Mononuclear cell (primary cell): ENCODE results near the gene ATP1B4. TPM values are rescaled to one million over a fixed set of nuclear protein-coding genes. Genes with fewer than 3 reads are reported as not detected.

Source experiments
- H3K27me3 ChIP-seq: 2 replicates; pipeline ENCODE4 v1.6.0; 2011; ENCODE audit warnings: low read length, control low read depth; ENCODE audit not compliant: insufficient read depth
- H3K4me1 ChIP-seq: 2 replicates; pipeline ENCODE4 v1.5.1; 2011; ENCODE audit warnings: mild to moderate bottlenecking, low read length, control low read depth; ENCODE audit not compliant: insufficient read depth
- H3K4me3 ChIP-seq: 2 replicates; pipeline ENCODE4 v1.5.1; 2011; ENCODE audit warnings: mild to moderate bottlenecking, low read length, moderate library complexity
- H3K9me3 ChIP-seq: 2 replicates; pipeline ENCODE4 v1.5.1; 2011; ENCODE audit warnings: low read depth, mild to moderate bottlenecking, control low read depth, low read length
- total RNA-seq: library from RNA; depleted of rRNA; stranded (reverse); fragments of >200 nt; gene quantifications from one replicate; pipeline ENCODE4 v1.2.3, GENCODE V29; 2012

Gene ATP1B4
- total RNA-seq, 1 donor, result not detected

DNA sequence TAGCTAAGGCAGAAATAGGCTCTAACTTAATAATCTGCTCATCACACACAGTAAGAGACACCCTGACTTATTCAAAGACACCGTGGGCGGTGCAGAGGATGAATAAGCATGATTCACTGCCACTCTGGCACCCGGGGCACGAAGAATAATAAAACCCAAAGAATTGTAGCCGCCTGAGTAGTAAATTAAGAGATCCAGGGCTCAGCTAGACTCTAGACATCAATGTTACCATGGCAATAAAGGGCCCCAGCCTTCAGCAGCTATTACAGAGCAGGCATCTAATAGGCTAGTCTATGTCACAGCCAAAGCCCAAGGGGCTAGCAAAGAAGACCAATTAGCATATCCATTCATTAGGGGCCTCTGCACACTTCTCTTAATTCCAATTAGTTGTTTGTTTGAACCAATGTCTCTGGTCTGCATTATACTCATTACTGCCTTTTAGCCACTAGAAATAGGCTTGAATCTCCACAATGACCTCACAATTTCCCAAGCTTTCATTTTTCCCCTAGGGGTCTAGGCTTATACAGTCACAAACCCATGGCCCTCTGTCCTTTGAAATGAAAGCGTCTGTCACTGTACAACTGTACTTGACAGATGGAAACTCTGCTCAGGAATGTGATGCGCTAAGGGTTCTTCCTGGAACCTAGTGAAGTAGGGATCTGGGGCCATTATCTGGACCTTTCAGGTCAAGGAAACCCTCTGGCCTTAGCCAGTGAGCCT lies 3.0 kb upstream of the ATP1B4 start:
- no peaks in the 10 kb centered on the region for H3K4me1 ChIP-seq
- no peaks in the 10 kb centered on the region for H3K27me3 ChIP-seq
- no peak overlapping the region for H3K4me3 ChIP-seq
- H3K9me3 ChIP-seq, result no peaks in the 10 kb centered on the region

GRCh38 chrX:120365320-120365719 lies 3.4 kb downstream of the ATP1B4 start:
- no peaks in the 10 kb centered on the region for H3K27me3 ChIP-seq
- no peaks in the 10 kb centered on the region for H3K4me1 ChIP-seq
- H3K4me3 ChIP-seq, result no peak overlapping the region
- no peaks in the 10 kb centered on the region for H3K9me3 ChIP-seq

DNA sequence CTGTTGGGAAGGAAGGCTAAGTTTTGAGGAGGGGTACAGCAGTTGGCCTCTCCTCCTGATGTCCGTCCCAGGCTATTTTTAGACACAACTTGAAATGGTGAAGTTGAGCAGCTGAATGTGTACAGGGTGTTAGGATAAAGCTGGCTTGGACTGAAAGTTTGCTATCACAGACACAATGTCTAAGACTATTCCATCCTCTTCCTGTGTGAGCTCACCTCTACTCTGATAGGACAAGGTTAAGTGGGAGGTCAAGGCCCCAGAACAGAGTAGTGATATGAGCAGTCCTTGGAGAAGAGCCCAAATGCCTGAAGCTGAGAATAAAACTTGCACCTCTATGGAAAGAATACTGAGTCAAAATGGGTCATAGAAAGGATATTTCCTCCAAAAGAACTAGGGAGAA lies 4.1 kb downstream of the ATP1B4 start:
- no peak overlapping the region for H3K4me3 ChIP-seq
- no peaks in the 10 kb centered on the region for H3K27me3 ChIP-seq
- H3K9me3 ChIP-seq, result no peaks in the 10 kb centered on the region
- H3K4me1 ChIP-seq, result no peaks in the 10 kb centered on the region

DNA sequence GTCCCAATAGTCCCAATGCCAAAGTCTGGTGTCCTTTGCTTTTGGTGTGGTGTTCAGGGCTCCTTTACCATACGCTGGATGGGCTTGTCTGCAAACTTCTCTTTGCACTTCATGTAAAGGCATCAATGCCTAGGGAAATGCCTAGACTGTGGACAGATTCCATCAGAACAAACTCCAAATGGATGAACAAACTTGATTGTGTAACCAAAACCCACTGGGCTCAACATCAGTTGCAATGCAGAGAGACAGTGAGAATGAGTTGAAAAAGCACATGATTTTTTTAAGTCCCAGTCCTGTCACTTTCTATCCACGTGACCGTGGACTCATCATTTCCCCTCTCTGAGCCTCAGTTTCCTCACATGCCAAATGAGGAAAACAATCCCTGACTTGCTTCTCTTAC lies 4.9 kb downstream of the ATP1B4 start:
- Histone ChIP-seq H3K9me3 (no peaks in the 10 kb centered on the region), H3K27me3 (no peaks in the 10 kb centered on the region), H3K4me1 (no peaks in the 10 kb centered on the region), H3K4me3 (no peak overlapping the region)

GRCh38 chrX:120367402-120368109 lies 5.7 kb downstream of the ATP1B4 start:
- H3K27me3 ChIP-seq, result no peaks in the 10 kb centered on the region
- no peak overlapping the region for H3K4me3 ChIP-seq
- no peaks in the 10 kb centered on the region for H3K9me3 ChIP-seq
- H3K4me1 ChIP-seq, result no peaks in the 10 kb centered on the region

DNA sequence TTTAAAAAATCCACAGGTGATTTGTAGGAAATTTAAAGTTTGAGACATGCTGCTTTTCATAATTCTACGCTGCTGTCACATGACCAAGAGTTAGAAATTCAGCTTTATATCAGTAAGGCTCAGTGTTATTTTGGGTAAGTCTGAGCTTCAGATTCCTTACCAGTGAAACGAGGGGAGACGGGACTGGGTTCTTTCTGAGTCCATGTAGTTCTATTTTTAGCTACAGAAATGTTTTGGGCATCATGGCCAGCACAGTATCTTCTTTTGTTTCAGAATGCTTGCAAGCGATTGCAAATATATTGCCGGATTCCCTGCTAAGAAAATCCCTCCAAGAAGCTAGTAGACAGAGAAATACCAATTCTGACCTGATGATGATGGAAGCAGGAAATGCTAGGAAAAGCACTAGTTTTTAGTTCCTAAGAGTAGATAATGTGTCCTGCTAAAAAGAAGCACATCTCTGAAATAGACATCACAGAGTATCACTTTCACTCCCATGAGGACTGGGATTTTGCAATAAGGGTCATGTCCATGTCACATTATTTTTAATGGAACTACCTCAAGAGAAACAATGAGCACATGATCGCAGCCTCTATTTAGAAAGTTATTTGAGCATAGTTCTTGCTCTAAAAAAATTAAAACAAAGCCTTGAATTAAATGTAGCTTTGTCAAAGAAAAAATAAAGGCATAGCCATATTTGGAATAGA lies 10.9 kb downstream of the ATP1B4 start:
- H3K27me3 ChIP-seq, result no peaks in the 10 kb centered on the region
- no peaks in the 10 kb centered on the region for H3K9me3 ChIP-seq
- H3K4me3 ChIP-seq, result no peak overlapping the region
- no peaks in the 10 kb centered on the region for H3K4me1 ChIP-seq

GRCh38 chrX:120377179-120377578 lies 15.3 kb downstream of the ATP1B4 start:
- Histone ChIP-seq H3K4me3 (no peak overlapping the region), H3K9me3 (no peaks in the 10 kb centered on the region), H3K27me3 (no peaks in the 10 kb centered on the region), H3K4me1 (no peaks in the 10 kb centered on the region)

- no peaks in the 10 kb centered on the region for H3K9me3 ChIP-seq
- H3K4me3 ChIP-seq, result no peak overlapping the region
- H3K4me1 ChIP-seq, result no peaks in the 10 kb centered on the region
- no peaks in the 10 kb centered on the region for H3K27me3 ChIP-seq
Observed at GRCh38 chrX:120377715-120378114, 15.8 kb downstream of the ATP1B4 start.

DNA sequence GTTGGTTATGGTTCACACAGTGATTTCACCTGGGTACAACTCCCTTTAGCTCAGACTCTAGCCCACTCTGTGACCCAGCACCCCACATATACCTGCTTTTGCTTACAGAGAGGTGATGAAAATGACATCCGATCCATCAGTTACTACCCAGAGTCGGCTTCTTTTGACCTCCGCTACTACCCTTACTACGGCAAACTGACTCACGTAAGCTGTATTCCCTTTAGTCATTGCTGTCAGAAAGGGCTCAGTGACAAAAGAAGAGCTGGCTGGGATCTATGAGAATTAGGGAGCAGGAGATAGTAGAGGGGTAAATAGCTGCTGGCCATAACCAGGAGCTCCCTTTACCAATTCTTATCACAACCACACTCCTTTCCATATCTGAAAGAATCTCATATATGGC lies 16.7 kb downstream of the ATP1B4 start:
- no peak overlapping the region for H3K4me3 ChIP-seq
- H3K27me3 ChIP-seq, result no peaks in the 10 kb centered on the region
- H3K4me1 ChIP-seq, result no peaks in the 10 kb centered on the region
- H3K9me3 ChIP-seq, result no peaks in the 10 kb centered on the region

DNA sequence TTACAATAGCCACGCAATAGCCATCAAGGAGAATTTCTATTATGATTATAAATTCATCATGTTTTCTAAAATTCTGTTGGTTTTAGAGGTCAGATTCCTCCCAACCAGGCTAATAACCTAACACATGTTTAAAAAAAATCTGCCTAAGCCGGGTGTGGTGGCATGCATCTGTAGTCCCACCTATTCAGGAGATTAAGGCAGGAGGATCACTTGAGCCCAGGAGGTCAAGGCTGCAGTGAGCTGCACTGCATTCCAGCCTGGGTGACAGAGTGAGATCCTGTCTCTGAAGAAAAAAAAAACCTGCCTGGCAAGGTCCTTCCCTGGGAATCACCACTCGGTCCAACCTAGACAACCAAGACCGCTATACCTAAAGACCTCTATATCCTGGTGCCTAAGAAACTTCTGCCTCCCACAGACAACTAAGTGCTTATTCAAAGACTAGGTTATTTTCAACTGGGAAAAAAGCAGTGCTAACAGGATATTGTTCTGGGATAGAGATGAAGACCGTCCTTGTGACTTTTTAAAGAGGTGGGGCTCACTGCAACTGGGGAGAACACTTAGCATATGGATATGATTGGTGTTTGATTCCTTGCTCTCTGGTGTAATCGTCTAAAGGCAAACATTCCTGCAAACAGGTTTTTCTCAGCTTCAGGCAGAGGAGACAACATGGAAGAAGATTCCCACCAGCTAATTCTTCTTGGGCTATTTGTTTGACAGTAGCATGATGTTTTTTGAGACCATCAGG lies 18.2 kb downstream of the ATP1B4 start:
- no peaks in the 10 kb centered on the region for H3K27me3 ChIP-seq
- no peak overlapping the region for H3K4me3 ChIP-seq
- no peaks in the 10 kb centered on the region for H3K4me1 ChIP-seq
- no peaks in the 10 kb centered on the region for H3K9me3 ChIP-seq

DNA sequence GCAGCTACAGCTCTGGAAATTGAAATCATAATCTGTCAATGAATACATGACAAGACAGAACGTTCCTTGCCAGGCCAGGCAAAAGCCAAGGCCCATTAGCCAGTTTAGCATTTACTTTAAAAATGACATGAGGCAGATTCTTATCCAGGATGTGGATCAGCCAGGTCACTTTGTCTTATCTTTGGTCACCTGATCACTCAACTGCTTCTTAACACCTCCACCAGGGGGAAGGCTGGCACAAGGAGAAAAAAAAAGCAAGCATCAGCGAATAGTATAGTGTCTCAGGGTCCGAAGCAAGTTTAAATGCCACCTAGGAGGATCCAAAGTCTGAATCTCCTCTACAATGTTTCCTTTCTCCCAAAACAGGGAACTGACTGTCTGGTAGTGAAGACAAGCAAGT lies 18.8 kb downstream of the ATP1B4 start:
- no peaks in the 10 kb centered on the region for H3K4me1 ChIP-seq
- no peaks in the 10 kb centered on the region for H3K9me3 ChIP-seq
- H3K4me3 ChIP-seq, result no peak overlapping the region
- no peaks in the 10 kb centered on the region for H3K27me3 ChIP-seq

GRCh38 chrX:120401301-120401700 lies 39.4 kb downstream of the ATP1B4 start:
- H3K4me1 ChIP-seq, result no peaks in the 10 kb centered on the region
- H3K9me3 ChIP-seq, result no peaks in the 10 kb centered on the region
- H3K4me3 ChIP-seq, result no peak overlapping the region
- H3K27me3 ChIP-seq, result no peaks in the 10 kb centered on the region

DNA sequence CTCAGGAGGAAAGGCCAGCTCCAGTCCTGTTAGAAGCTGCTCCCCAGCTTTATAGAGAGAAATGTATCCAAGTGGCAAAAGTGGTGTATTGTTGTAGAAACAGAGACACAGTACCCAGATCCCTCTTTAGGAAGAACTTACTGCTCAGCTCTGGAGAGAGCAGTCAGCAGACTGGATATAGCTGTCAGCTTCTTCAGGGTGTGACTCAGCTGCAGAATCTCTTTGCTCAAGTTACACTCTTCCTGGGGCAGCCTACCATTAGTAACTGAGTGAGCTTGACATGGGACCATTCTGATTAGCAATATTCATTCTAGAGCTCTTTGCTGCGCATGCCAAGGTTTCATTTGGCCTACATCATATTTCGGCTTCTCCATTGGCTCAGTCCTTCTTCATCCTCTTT lies 40.5 kb downstream of the ATP1B4 start:
- no peaks in the 10 kb centered on the region for H3K4me1 ChIP-seq
- H3K4me3 ChIP-seq, result no peak overlapping the region
- no peaks in the 10 kb centered on the region for H3K27me3 ChIP-seq
- no peaks in the 10 kb centered on the region for H3K9me3 ChIP-seq

GRCh38 chrX:120406638-120407037 lies 44.7 kb downstream of the ATP1B4 start:
- Histone ChIP-seq H3K4me3 (no peak overlapping the region), H3K9me3 (no peaks in the 10 kb centered on the region), H3K4me1 (no peaks in the 10 kb centered on the region), H3K27me3 (no peaks in the 10 kb centered on the region)

DNA sequence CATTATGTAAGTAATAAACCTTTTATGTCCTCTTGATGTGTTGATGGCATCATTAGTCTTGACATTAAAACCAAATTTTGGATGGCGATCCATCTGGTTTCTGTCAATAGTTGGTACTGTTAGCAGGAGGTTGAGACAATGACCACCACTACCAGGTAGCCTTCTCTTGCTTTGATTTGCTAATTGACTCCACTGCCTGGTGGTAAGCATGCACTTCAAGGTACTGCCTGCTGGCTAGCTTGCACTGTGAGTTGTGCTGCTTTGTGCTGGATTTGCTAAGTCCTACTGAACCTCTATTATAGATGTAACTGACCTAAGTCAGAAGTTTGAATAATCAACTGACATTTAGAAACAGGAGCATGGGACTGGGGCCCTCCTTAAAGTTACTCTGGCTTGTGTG lies 46.3 kb downstream of the ATP1B4 start:
- no peaks in the 10 kb centered on the region for H3K27me3 ChIP-seq
- H3K4me1 ChIP-seq, result no peaks in the 10 kb centered on the region
- no peaks in the 10 kb centered on the region for H3K9me3 ChIP-seq
- H3K4me3 ChIP-seq, result no peak overlapping the region
